Melanocyte of skin (primary cell): Measurements from ENCODE around the gene EZH1. TPM values are rescaled to one million over a fixed set of nuclear protein-coding genes. Genes with fewer than 3 reads are reported as not detected.

Source experiments
- small RNA-seq, 2 donors: library from RNA; depleted of rRNA; stranded (forward); fragments of <200 nt; gene quantifications; one replicate each; pipeline ENCODE3, GENCODE V24; 2012
- total RNA-seq, 2 donors: library from RNA; depleted of rRNA; stranded (reverse); fragments of >200 nt; gene quantifications; 2 replicates each; pipeline ENCODE4 v1.2.3, GENCODE V29; 2012

Gene EZH1
- total RNA-seq = 10 to 100 TPM; 11.0 to 24.8 TPM

GRCh38 chr17:42744806-42745617 lies at the start of gene EZH1:
TSS of gene EZH1 (minus strand) at chr17:42745040. CDS start at chr17:42728941, 16,099 bp downstream.

GRCh38 chr17:42779936-42780850 lies 35.4 kb upstream of the EZH1 start, which contains the start of gene WNK4:
TSS of gene WNK4 (plus strand) at chr17:42780610. CDS start at chr17:42780699, 89 bp downstream.

GRCh38 chr17:42773290-42774035 lies 28.6 kb upstream of the EZH1 start, which contains the start of gene VPS25:
TSS of gene VPS25 (plus strand) at chr17:42773449. CDS start at chr17:42773476, 27 bp downstream.

GRCh38 chr17:42760652-42761581 lies 16.1 kb upstream of the EZH1 start, which contains the start of gene RAMP2:
TSS of gene RAMP2 (plus strand) at chr17:42761227. CDS start at chr17:42761262, 35 bp downstream.

GRCh38 chr17:42681976-42682721 lies 62.7 kb downstream of the EZH1 start, which contains the start of gene CNTNAP1:
TSS of gene CNTNAP1 (plus strand) at chr17:42682531. CDS start at chr17:42682830, 299 bp downstream.

GRCh38 chr17:42676424-42677011 lies 68.3 kb downstream of the EZH1 start, which contains the start of gene PLEKHH3:
TSS of gene PLEKHH3 (minus strand) at chr17:42676994. CDS start at chr17:42676563, 431 bp downstream.

GRCh38 chr17:42659079-42659931 lies 85.5 kb downstream of the EZH1 start, which contains the start of gene TUBG2:
TSS of gene TUBG2 (plus strand) at chr17:42659284. CDS start at chr17:42659504, 220 bp downstream.

Small RNA genes within 50 kb of the gene (small RNA-seq; reads per million reads assigned to genes)
- gene HMGN2P15 = 0 reads per million in 2 donors
- 0 reads per million in 2 donors for gene MIR6780A

Other genes starting within 250 kb of the EZH1 start
- gene NAGLU, start 208.8 kb downstream of the EZH1 start, total RNA-seq = 10 to 100 TPM; 43.6 to 83.6 TPM
- 1 to 10 TPM in 1 of 2 donors, under 1 TPM in 1; 1.00 to 1.0 TPM for gene HSD17B1, start 192.1 kb downstream of the EZH1 start, total RNA-seq
- gene COASY, start 182.9 kb downstream of the EZH1 start, total RNA-seq = 10 to 100 TPM; 19.6 to 32.6 TPM
- gene MLX, start 177.9 kb downstream of the EZH1 start, total RNA-seq = 10 to 100 TPM; 39.6 to 55.3 TPM
- 1 to 10 TPM; 7.9 to 9.0 TPM for gene PSMC3IP, start 167.3 kb downstream of the EZH1 start, total RNA-seq
- gene RETREG3, start 135.7 kb downstream of the EZH1 start, total RNA-seq = 10 to 100 TPM; 69.3 to 91.9 TPM
- gene TUBG1, start 135.4 kb downstream of the EZH1 start, total RNA-seq = 100 to 1,000 TPM in 1 of 2 donors, 10 to 100 TPM in 1; 49.2 to 131 TPM
- 10 to 100 TPM; 11.3 to 16.9 TPM for gene TUBG2, start 85.8 kb downstream of the EZH1 start, total RNA-seq
- gene PLEKHH3, start 68.0 kb downstream of the EZH1 start, total RNA-seq = 1 to 10 TPM; 8.3 to 10.0 TPM
- 1 to 10 TPM; 1.3 to 1.7 TPM for gene CCR10, start 63.2 kb downstream of the EZH1 start, total RNA-seq
- gene CNTNAP1, start 62.5 kb downstream of the EZH1 start, total RNA-seq = 10 to 100 TPM in 1 of 2 donors, 1 to 10 TPM in 1; 8.0 to 34.1 TPM
- 1 to 10 TPM in 1 of 2 donors, under 1 TPM in 1; 0.67 to 1.0 TPM for gene RAMP2, start 16.2 kb upstream of the EZH1 start, total RNA-seq
- gene VPS25, start 28.4 kb upstream of the EZH1 start, total RNA-seq = 10 to 100 TPM; 63.3 to 73.3 TPM
- not detected for gene WNK4, start 35.6 kb upstream of the EZH1 start, total RNA-seq
- 10 to 100 TPM; 68.8 to 96.9 TPM for gene COA3, start 53.7 kb upstream of the EZH1 start, total RNA-seq
- under 1 TPM in 1 of 2 donors, not detected in 1; under 0.01 TPM for gene CNTD1, start 53.8 kb upstream of the EZH1 start, total RNA-seq
- 10 to 100 TPM; 68.8 to 94.9 TPM for gene BECN1, start 79.2 kb upstream of the EZH1 start, total RNA-seq
- 100 to 1,000 TPM; 113 to 178 TPM for gene PSME3, start 88.4 kb upstream of the EZH1 start, total RNA-seq
- gene AOC2, start 99.5 kb upstream of the EZH1 start, total RNA-seq = 1 to 10 TPM in 1 of 2 donors, under 1 TPM in 1; 1.00 to 1.0 TPM
- gene AOC3, start 106.2 kb upstream of the EZH1 start, total RNA-seq = under 1 TPM; under 0.01 TPM
- gene G6PC1, start 155.8 kb upstream of the EZH1 start, total RNA-seq = not detected
- 10 to 100 TPM; 12.4 to 12.7 TPM for gene AARSD1, start 219.4 kb upstream of the EZH1 start, total RNA-seq
- gene PTGES3L, start 235.0 kb upstream of the EZH1 start, total RNA-seq = under 1 TPM; 0.33 to 0.34 TPM
- gene RUNDC1, start 235.5 kb upstream of the EZH1 start, total RNA-seq = 1 to 10 TPM; 7.6 to 8.0 TPM